HEK293 (cell line): ENCODE data around the gene QSOX1.

ENCODE experiments used
- CTCF ChIA-PET: fragments of 350-600 bp; formaldehyde crosslinking; extraction: SDS; loops from one replicate; lab custom pipeline; 2021; ENCODE audit warnings: antibody characterized with exemption; lab: Yijun Ruan, JAX
- POLR2A ChIA-PET: fragments of 300-600 bp; formaldehyde crosslinking; extraction: SDS; loops from one replicate; lab custom pipeline; 2020; ENCODE audit warnings: antibody characterized with exemption, inconsistent platforms; lab: Yijun Ruan, JAX
- H3K27ac ChIP-seq: fragments of 200-500 bp; sonication (Bioruptor generic); 2 replicates; pipeline ENCODE4 v1.5.1; 2014; ENCODE audit warnings: low read depth, low read length, control low read depth, inconsistent platforms; ENCODE audit errors: extremely low read depth
- H3K36me3 ChIP-seq, 2 experiments: fragments of 200-500 bp in 1 of 2; sonication (Bioruptor generic) in 1 of 2; 1 replicate in 1 of 2; 2 replicates in 1 of 2; pipeline ENCODE4 v1.5.1; 2014 to 2017; ENCODE audit warnings: inconsistent platforms in 2 of 2, low read length in 2 of 2; ENCODE audit not compliant: control insufficient read depth in 2 of 2, insufficient read depth in 1 of 2
- H3K4me1 ChIP-seq: fragments of 200-500 bp; sonication (Bioruptor generic); 2 replicates; pipeline ENCODE4 v1.5.1; 2014; ENCODE audit warnings: mild to moderate bottlenecking, low read length, inconsistent platforms; ENCODE audit not compliant: control insufficient read depth, insufficient read depth
- H3K4me3 ChIP-seq: 2 replicates; pipeline ENCODE4 v1.5.1; 2011; ENCODE audit warnings: low read depth, mild to moderate bottlenecking, control low read depth, low read length, moderate library complexity
- H3K9me3 ChIP-seq: fragments of 200-500 bp; sonication (Bioruptor generic); 2 replicates; pipeline ENCODE4 v1.5.1; 2014; ENCODE audit warnings: low read depth, low read length, inconsistent platforms; ENCODE audit not compliant: control insufficient read depth, insufficient read depth
- AEBP2 ChIP-seq: fragments of 450-650 bp; formaldehyde crosslinking; IDR thresholded peaks from 2 replicates; pipeline ENCODE4 v1.5.1; 2016; ENCODE audit warnings: missing biosample characterization, missing genetic modification characterization, borderline replicate concordance
- GLIS1 ChIP-seq: fragments of 450-650 bp; formaldehyde crosslinking; IDR thresholded peaks from 2 replicates; pipeline ENCODE4 v1.5.1; 2016; ENCODE audit warnings: missing biosample characterization, missing genetic modification characterization
- KLF16 ChIP-seq: fragments of 450-650 bp; formaldehyde crosslinking; IDR thresholded peaks from 2 replicates; pipeline ENCODE4 v1.5.1; 2017; ENCODE audit warnings: missing biosample characterization, missing genetic modification characterization
- SCRT2 ChIP-seq: fragments of 450-650 bp; formaldehyde crosslinking; IDR thresholded peaks from 2 replicates; pipeline ENCODE4 v1.5.1; 2016; ENCODE audit warnings: missing biosample characterization, missing genetic modification characterization
- YY2 ChIP-seq: fragments of 450-650 bp; formaldehyde crosslinking; IDR thresholded peaks from 2 replicates; pipeline ENCODE4 v1.5.1; 2016; ENCODE audit warnings: missing biosample characterization, missing genetic modification characterization
- ZIC2 ChIP-seq: fragments of 450-650 bp; formaldehyde crosslinking; IDR thresholded peaks from 2 replicates; pipeline ENCODE4 v1.5.1; 2016; ENCODE audit warnings: missing biosample characterization, missing genetic modification characterization
- ZNF114 ChIP-seq: fragments of 450-650 bp; formaldehyde crosslinking; IDR thresholded peaks from 2 replicates; pipeline ENCODE4 v1.5.0; 2017; ENCODE audit warnings: missing biosample characterization, missing genetic modification characterization
- ZNF221 ChIP-seq: fragments of 450-650 bp; formaldehyde crosslinking; IDR thresholded peaks from 2 replicates; pipeline ENCODE4 v1.5.1; 2017; ENCODE audit warnings: missing biosample characterization, missing genetic modification characterization, borderline replicate concordance
- ZNF426 ChIP-seq: fragments of 450-650 bp; formaldehyde crosslinking; IDR thresholded peaks from 2 replicates; pipeline ENCODE4 v1.5.1; 2017; ENCODE audit warnings: missing biosample characterization, missing genetic modification characterization, mild to moderate bottlenecking, inconsistent platforms, moderate library complexity
- ZNF48 ChIP-seq: fragments of 450-650 bp; formaldehyde crosslinking; IDR thresholded peaks from 2 replicates; pipeline ENCODE4 v1.5.1; 2016; ENCODE audit warnings: missing biosample characterization, missing genetic modification characterization
- ZNF488 ChIP-seq: fragments of 450-650 bp; formaldehyde crosslinking; IDR thresholded peaks from 2 replicates; pipeline ENCODE4 v1.5.1; 2016; ENCODE audit warnings: missing biosample characterization, missing genetic modification characterization
- ZNF513 ChIP-seq: fragments of 450-650 bp; IDR thresholded peaks from 2 replicates; pipeline ENCODE4 v1.5.1; 2018; ENCODE audit warnings: missing biosample characterization, missing genetic modification characterization
- ZNF585B ChIP-seq: fragments of 450-650 bp; formaldehyde crosslinking; IDR thresholded peaks from 2 replicates; pipeline ENCODE4 v1.5.1; 2016; ENCODE audit warnings: missing biosample characterization, missing genetic modification characterization
- ZNF791 ChIP-seq: fragments of 450-650 bp; formaldehyde crosslinking; IDR thresholded peaks from 2 replicates; pipeline ENCODE4 v1.5.1; 2016; ENCODE audit warnings: missing biosample characterization, missing genetic modification characterization
- ZNF843 ChIP-seq: fragments of 450-650 bp; formaldehyde crosslinking; IDR thresholded peaks from 2 replicates; pipeline ENCODE4 v1.5.1; 2016; ENCODE audit warnings: missing biosample characterization, missing genetic modification characterization

Gene QSOX1

GRCh38 chr1:180195916-180196315 lies 41.2 kb downstream of the QSOX1 start:
- peaks cover 0 to 14% of the 10 kb centered on the region in 2 experiments; a peak in 1 of 3 replicates for H3K36me3 ChIP-seq
- H3K9me3 ChIP-seq: no peaks in the 10 kb centered on the region
- ChIA-PET CTCF (interaction anchor here (0.6 to 2.7 kb wide), 3 partner anchors 56 to 282 kb away, joined by 3 to 12 read pairs (median 5); no protein-coding TSS in a partner anchor), POLR2A (no interaction called here)
- H3K4me1 ChIP-seq: no peaks in the 10 kb centered on the region
- no peak overlapping the region for H3K4me3 ChIP-seq
- no peak for TF ChIP-seq ZNF843 (tag by site-specific recombination)
- no peak for TF ChIP-seq YY2 (tag by site-specific recombination)
- peak; percentile 43; the same call in 1 of the 2 replicates for TF ChIP-seq SCRT2 (tag by site-specific recombination)
- TF ChIP-seq ZNF426 (tag by site-specific recombination): no peak
- H3K27ac ChIP-seq: no peak overlapping the region

GRCh38 chr1:180196436-180197003 lies 41.9 kb downstream of the QSOX1 start:
- no peak for TF ChIP-seq ZNF585B (tag by site-specific recombination)
- TF ChIP-seq KLF16 (tag by site-specific recombination): no peak
- no peak for TF ChIP-seq AEBP2
- no peak for TF ChIP-seq ZNF513 (tag by site-specific recombination)
- TF ChIP-seq ZNF114 (tag by site-specific recombination): no peak
- no peak for TF ChIP-seq ZNF221 (tag by site-specific recombination)
- no peak for TF ChIP-seq ZNF48
- no peaks in the 10 kb centered on the region for H3K4me1 ChIP-seq
- peaks cover 0 to 9% of the 10 kb centered on the region in 2 experiments; a peak in 1 of 3 replicates for H3K36me3 ChIP-seq
- POLR2A ChIA-PET: no interaction called here
- H3K4me3 ChIP-seq: no peak overlapping the region
- CTCF ChIA-PET: interaction anchor here (0.6 to 2.7 kb wide), 5 partner anchors 8 to 220 kb away, joined by 3 to 15 read pairs (median 5); no protein-coding TSS in a partner anchor
- no peak overlapping the region for H3K27ac ChIP-seq
- H3K9me3 ChIP-seq: no peaks in the 10 kb centered on the region

GRCh38 chr1:180197231-180197630 lies 42.6 kb downstream of the QSOX1 start:
- CTCF ChIA-PET: interaction anchor here (0.8 to 2.7 kb wide), 4 partner anchors 9 to 219 kb away, joined by 3 to 15 read pairs (median 8); no protein-coding TSS in a partner anchor
- Histone ChIP-seq H3K9me3 (no peaks in the 10 kb centered on the region), H3K36me3 (peaks cover 0 to 9% of the 10 kb centered on the region in 2 experiments; a peak in 1 of 3 replicates), H3K4me1 (no peaks in the 10 kb centered on the region), H3K4me3 (no peak overlapping the region), H3K27ac (no peak overlapping the region)
- no peak for TF ChIP-seq ZNF488 (tag by site-specific recombination)
- peak; percentile 34; the same call in 1 of the 2 replicates for TF ChIP-seq GLIS1 (tag by site-specific recombination)
- no peak for TF ChIP-seq ZNF791
- no peak for TF ChIP-seq ZIC2 (tag by site-specific recombination)
- POLR2A ChIA-PET: interaction anchor here (0.6 kb wide), 1 partner anchor 262 kb away, joined by 3 read pairs; no protein-coding TSS in a partner anchor
